H1 (cell line): ENCODE measurements around the gene LAIR1. TPM values are rescaled to one million over a fixed set of nuclear protein-coding genes. Genes with fewer than 3 reads are reported as not detected.

Experiments
- CTCF ChIA-PET: fragments of 300-600 bp; sonication (Branson Sonifier 250); formaldehyde crosslinking; loops from one replicate; lab custom pipeline; 2021; ENCODE audit not compliant: partially characterized antibody; lab: Charles Lee
- POLR2A ChIA-PET: fragments of 300-600 bp; sonication (Branson Sonifier 250); formaldehyde crosslinking; loops from one replicate; lab custom pipeline; 2021; ENCODE audit warnings: inconsistent platforms; ENCODE audit not compliant: partially characterized antibody; lab: Charles Lee
- DNase-seq, 2 experiments: peaks; one replicate each; pipeline versions ENCODE4 v3.0.0 to v3.0.0-alpha.2; 2010 to 2022; ENCODE audit warnings: low spot score in 2 of 2, low read depth in 1 of 2, mixed read lengths in 1 of 2
- FAIRE-seq: peaks from 2 replicates; lab custom pipeline; 2011; peaks lifted over from hg19 to GRCh38; lab: Jason Lieb, UNC
- H2AFZ ChIP-seq: 2 replicates; pipeline ENCODE4 v1.8.1; 2012; ENCODE audit warnings: low read length, inconsistent platforms
- H2AK5ac ChIP-seq: 2 replicates; pipeline ENCODE4 v1.6.1; 2013; ENCODE audit warnings: low read depth, low read length
- H2BK120ac ChIP-seq: replicated peaks from 2 replicates; pipeline ENCODE3; 2013; ENCODE audit warnings: low read depth, low read length, inconsistent platforms
- H2BK12ac ChIP-seq: 2 replicates; pipeline ENCODE4 v1.6.1; 2013; ENCODE audit warnings: low read depth, low read length
- H2BK15ac ChIP-seq: 2 replicates; pipeline ENCODE4 v1.6.1; 2013; ENCODE audit warnings: low read length
- H2BK20ac ChIP-seq: 2 replicates; pipeline ENCODE4 v1.6.1; 2013; ENCODE audit warnings: low read length
- H2BK5ac ChIP-seq: 2 replicates; pipeline ENCODE4 v1.6.1; 2013; ENCODE audit warnings: low read depth, low read length
- H3K14ac ChIP-seq: 2 replicates; pipeline ENCODE4 v1.6.1; 2013; ENCODE audit warnings: inconsistent platforms; ENCODE audit not compliant: insufficient read length
- H3K18ac ChIP-seq: 2 replicates; pipeline ENCODE4 v1.6.1; 2013; ENCODE audit warnings: low read length; ENCODE audit errors: extremely low read depth
- H3K23ac ChIP-seq: 2 replicates; pipeline ENCODE4 v1.6.1; 2013; ENCODE audit warnings: inconsistent platforms; ENCODE audit not compliant: insufficient read length
- H3K23me2 ChIP-seq: 2 replicates; pipeline ENCODE4 v1.6.1; 2013; ENCODE audit warnings: low read depth, low read length
- H3K27ac ChIP-seq: 2 replicates; pipeline ENCODE4 v1.6.1; 2011; ENCODE audit warnings: low read depth, low read length, inconsistent platforms
- H3K27me3 ChIP-seq, 4 experiments: replicated peaks in 1 of 4; 1 replicate in 1 of 4; 2 replicates in 3 of 4; pipeline versions ENCODE4 v1.6.1 to v1.8.1; 2011 to 2013; ENCODE audit warnings: low read length in 3 of 4, mild to moderate bottlenecking in 3 of 4, inconsistent platforms in 2 of 4, mixed read lengths in 2 of 4, moderate library complexity in 1 of 4; ENCODE audit not compliant: control insufficient read depth in 3 of 4, insufficient read depth in 3 of 4; ENCODE audit errors: extremely low read depth in 1 of 4
- H3K36me3 ChIP-seq, 4 experiments: 2 replicates each; pipeline versions ENCODE4 v1.6.1 to v1.8.1; 2011 to 2013; ENCODE audit warnings: mild to moderate bottlenecking in 4 of 4, low read length in 3 of 4, moderate library complexity in 2 of 4, control low read depth in 1 of 4, inconsistent platforms in 1 of 4; ENCODE audit not compliant: insufficient read depth in 4 of 4, control insufficient read depth in 2 of 4
- H3K4ac ChIP-seq: replicated peaks from 2 replicates; pipeline ENCODE3; 2013; ENCODE audit warnings: low read length, low read depth, mixed read lengths, inconsistent platforms; ENCODE audit not compliant: insufficient read length
- H3K4me1 ChIP-seq, 4 experiments: replicated peaks in 1 of 4; 1 replicate in 1 of 4; 2 replicates in 3 of 4; pipeline versions ENCODE4 v1.6.1 to v1.8.1; 2011 to 2013; ENCODE audit warnings: low read length in 3 of 4, inconsistent platforms in 2 of 4, mixed read lengths in 1 of 4; ENCODE audit not compliant: insufficient read depth in 4 of 4, control insufficient read depth in 3 of 4
- H3K4me2 ChIP-seq, 2 experiments: 2 replicates each; pipeline versions ENCODE4 v1.6.1 to v1.8.1; 2011 to 2013; ENCODE audit warnings: low read depth in 2 of 2, low read length in 2 of 2, control low read depth in 1 of 2, inconsistent platforms in 1 of 2, mild to moderate bottlenecking in 1 of 2; ENCODE audit not compliant: insufficient read depth in 1 of 2
- H3K4me3 ChIP-seq, 4 experiments: fragments of 200-600, 300-600 bp in 1 of 4; sonication (generic), shearing (Covaris generic), sonication (Bioruptor Twin) in 1 of 4; 2 replicates each; pipeline versions ENCODE4 v1.5.1 to v1.8.1; 2011 to 2016; ENCODE audit warnings: low read length in 4 of 4, low read depth in 3 of 4, control low read depth in 2 of 4, inconsistent platforms in 2 of 4, mild to moderate bottlenecking in 2 of 4, mixed read lengths in 1 of 4, moderate library complexity in 1 of 4; ENCODE audit not compliant: insufficient read depth in 2 of 4; ENCODE audit errors: extremely low read depth in 1 of 4
- H3K56ac ChIP-seq: replicated peaks from 2 replicates; pipeline ENCODE3; 2013; ENCODE audit warnings: low read depth, mild to moderate bottlenecking, mixed read lengths, low read length, inconsistent platforms; ENCODE audit not compliant: insufficient read length
- H3K79me1 ChIP-seq: 2 replicates; pipeline ENCODE4 v1.6.1; 2013; ENCODE audit warnings: low read depth, low read length, control low read depth
- H3K79me2 ChIP-seq, 2 experiments: 2 replicates each; pipeline versions ENCODE4 v1.6.1 to v1.8.1; 2012 to 2013; ENCODE audit warnings: low read length in 2 of 2, mild to moderate bottlenecking in 2 of 2, inconsistent platforms in 1 of 2; ENCODE audit not compliant: insufficient read depth in 2 of 2, control insufficient read depth in 1 of 2
- H3K9ac ChIP-seq, 4 experiments: replicated peaks in 1 of 4; 1 replicate in 1 of 4; 2 replicates in 3 of 4; pipeline versions ENCODE4 v1.6.1 to v1.8.1; 2011 to 2013; ENCODE audit warnings: low read depth in 3 of 4, low read length in 3 of 4, control low read depth in 2 of 4, mild to moderate bottlenecking in 2 of 4, moderate library complexity in 2 of 4, inconsistent platforms in 1 of 4; ENCODE audit errors: extremely low read depth in 1 of 4
- H3K9me3 ChIP-seq, 2 experiments: 2 replicates each; pipeline versions ENCODE4 v1.6.1 to v1.8.1; 2012 to 2013; ENCODE audit warnings: mild to moderate bottlenecking in 2 of 2, moderate library complexity in 2 of 2, control low read depth in 1 of 2, inconsistent platforms in 1 of 2, low read depth in 1 of 2, low read length in 1 of 2, mixed read lengths in 1 of 2; ENCODE audit not compliant: insufficient read depth in 2 of 2
- H4K20me1 ChIP-seq, 2 experiments: replicated peaks in 1 of 2; 2 replicates each; pipeline versions ENCODE3 to v1.8.1; 2011 to 2013; ENCODE audit warnings: inconsistent platforms in 2 of 2, low read length in 2 of 2, mild to moderate bottlenecking in 1 of 2; ENCODE audit not compliant: insufficient read depth in 2 of 2, control insufficient read depth in 1 of 2
- H4K5ac ChIP-seq: 2 replicates; pipeline ENCODE4 v1.6.1; 2013; ENCODE audit warnings: low read length, low read depth, mixed read lengths, inconsistent platforms; ENCODE audit not compliant: insufficient read length
- H4K8ac ChIP-seq: 2 replicates; pipeline ENCODE4 v1.8.0; 2013; ENCODE audit warnings: mild to moderate bottlenecking, moderate library complexity, low read length, inconsistent platforms; ENCODE audit not compliant: insufficient read depth; ENCODE audit errors: extremely low read depth
- H4K91ac ChIP-seq: replicated peaks from 2 replicates; pipeline ENCODE3; 2013; ENCODE audit warnings: low read length, mixed read lengths, inconsistent platforms; ENCODE audit not compliant: insufficient read length
- SIX5 ChIP-seq: IDR thresholded peaks from 2 replicates; pipeline ENCODE4 v1.6.1; 2011; ENCODE audit warnings: mild to moderate bottlenecking, low read depth, low read length
- TEAD4 ChIP-seq: IDR thresholded peaks from 2 replicates; pipeline ENCODE4 v1.6.1; 2012; ENCODE audit warnings: low read depth, low read length, inconsistent platforms, mixed read lengths
- WGBS, 2 experiments: shearing (Covaris generic) in 1 of 2; methylation state at CpG; one replicate each; pipeline versions ENCODE4 v1.1.6 to v1.1.7; 2013 to 2015; ENCODE audit warnings: low lambda C conversion rate in 2 of 2, mixed read lengths in 2 of 2, inconsistent platforms in 1 of 2, low coverage in 1 of 2, missing lambda C conversion rate in 1 of 2; ENCODE audit not compliant: insufficient replicate concordance in 2 of 2, insufficient coverage in 1 of 2, insufficient read length in 1 of 2; ENCODE audit errors: extremely low coverage in 1 of 2, missing lambda C conversion rate in 1 of 2; 5-methylcytosine and 5-hydroxymethylcytosine counted together
- polyA plus RNA-seq, 7 experiments: library from polyadenylated mRNA; depleted of rRNA in 3 of 7; stranded (reverse) in 5 of 7; unstranded in 2 of 7; fragments of >200 nt in 5 of 7; fragments of 200-250 nt in 2 of 7; gene quantifications; 1 replicate in 5 of 7; 2 replicates in 1 of 7; 4 replicates in 1 of 7; pipeline versions ENCODE4 v1.2.1 to v1.2.3, GENCODE V29; 2011 to 2013; ENCODE audit warnings: missing spikeins in 2 of 7, mixed read lengths in 2 of 7
- total RNA-seq: library from RNA; stranded (reverse); fragmentation: NEBNext Ultra II Directional; extraction: Animal tissue kit (Norgen Biotek cat#: 25700); gene quantifications from 2 replicates; pipeline ENCODE4 v1.2.1, GENCODE V29; 2021
- TF ChIP-seq, protein P1 (sequence below), 3 experiments: IDR thresholded peaks; 1 replicate in 2 of 3; 2 replicates in 1 of 3; pipeline versions ENCODE4 v1.5.1 to v1.6.1; 2011; ENCODE audit warnings: low read length in 3 of 3, mild to moderate bottlenecking in 3 of 3, inconsistent platforms in 2 of 3, low read depth in 1 of 3, moderate library complexity in 1 of 3; ENCODE audit not compliant: insufficient read depth in 1 of 3; ENCODE audit errors: control extremely low read depth in 1 of 3

The LAIR1 gene
- total and polyA plus RNA-seq, 2 of the 8 experiments (the other 6 are each of a cell fraction or from before 2014, with no cell fraction given), result 0.18 TPM; not detected in 1

DNA sequence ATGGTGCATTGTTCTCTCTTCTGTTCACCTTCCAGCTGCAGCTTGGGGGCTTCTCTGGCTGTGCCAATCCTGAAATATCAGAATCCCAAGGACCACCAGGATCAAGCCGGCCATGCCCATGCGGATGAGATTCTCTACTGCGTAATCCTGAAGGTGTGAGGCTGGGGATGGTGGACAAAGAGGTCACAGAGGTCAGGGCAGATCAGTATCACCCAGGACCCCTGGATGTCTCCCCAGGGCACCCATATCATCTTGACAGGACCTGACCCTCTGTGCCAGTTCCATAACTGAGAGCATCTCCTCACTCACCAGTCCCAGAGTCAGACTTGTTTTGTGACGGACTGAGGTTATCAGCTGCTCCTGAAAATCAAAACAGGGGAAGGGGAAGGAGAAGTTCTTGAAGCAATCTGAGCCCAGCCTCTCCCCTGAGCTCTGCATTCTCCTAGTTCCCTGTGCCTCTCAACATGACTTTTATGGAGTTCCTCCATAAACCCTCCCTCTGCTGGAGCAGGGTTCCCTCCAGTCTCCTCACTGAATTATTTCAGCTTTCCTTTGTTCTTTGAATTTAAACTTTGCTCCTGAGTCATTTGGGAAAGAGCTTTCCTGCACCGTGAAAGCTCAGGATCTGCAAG is 57.2 kb downstream of the LAIR1 start:
- Histone ChIP-seq H3K27me3 (no peaks in the 10 kb centered on the region), H4K20me1 (peaks cover 0 to 1% of the 10 kb centered on the region in 2 experiments), H2BK12ac (no peak overlapping the region), H2BK15ac (no peak overlapping the region), H4K91ac (no peak overlapping the region), H2BK120ac (no peak overlapping the region), H4K5ac (no peak overlapping the region), H4K8ac (no peak overlapping the region), H3K4me3 (no peak overlapping the region), H3K9me3 (no peaks in the 10 kb centered on the region; a peak in 1 of 4 replicates), H3K9ac (no peak overlapping the region), H3K23ac (no peak overlapping the region), H2AFZ (no peak overlapping the region), H2AK5ac (no peak overlapping the region), H3K14ac (no peak overlapping the region), H3K4me1 (no peaks in the 10 kb centered on the region), H3K79me2 (no peaks in the 10 kb centered on the region), H2BK5ac (no peak overlapping the region), H3K18ac (no peak overlapping the region), H3K4ac (no peak overlapping the region), H3K27ac (no peak overlapping the region), H2BK20ac (no peak overlapping the region), H3K56ac (no peak overlapping the region), H3K23me2 (no peaks in the 10 kb centered on the region), H3K4me2 (no peak overlapping the region), H3K36me3 (no peaks in the 10 kb centered on the region), H3K79me1 (no peaks in the 10 kb centered on the region)
- 92% methylated on average over 5 of the region's 5 CpGs; no CpG with 5 or more reads in 1 of the 2 experiments for WGBS, 2 experiments
- TF ChIP-seq SIX5 (no peak), TEAD4 (no peak)
- TF ChIP-seq, protein P1, sequence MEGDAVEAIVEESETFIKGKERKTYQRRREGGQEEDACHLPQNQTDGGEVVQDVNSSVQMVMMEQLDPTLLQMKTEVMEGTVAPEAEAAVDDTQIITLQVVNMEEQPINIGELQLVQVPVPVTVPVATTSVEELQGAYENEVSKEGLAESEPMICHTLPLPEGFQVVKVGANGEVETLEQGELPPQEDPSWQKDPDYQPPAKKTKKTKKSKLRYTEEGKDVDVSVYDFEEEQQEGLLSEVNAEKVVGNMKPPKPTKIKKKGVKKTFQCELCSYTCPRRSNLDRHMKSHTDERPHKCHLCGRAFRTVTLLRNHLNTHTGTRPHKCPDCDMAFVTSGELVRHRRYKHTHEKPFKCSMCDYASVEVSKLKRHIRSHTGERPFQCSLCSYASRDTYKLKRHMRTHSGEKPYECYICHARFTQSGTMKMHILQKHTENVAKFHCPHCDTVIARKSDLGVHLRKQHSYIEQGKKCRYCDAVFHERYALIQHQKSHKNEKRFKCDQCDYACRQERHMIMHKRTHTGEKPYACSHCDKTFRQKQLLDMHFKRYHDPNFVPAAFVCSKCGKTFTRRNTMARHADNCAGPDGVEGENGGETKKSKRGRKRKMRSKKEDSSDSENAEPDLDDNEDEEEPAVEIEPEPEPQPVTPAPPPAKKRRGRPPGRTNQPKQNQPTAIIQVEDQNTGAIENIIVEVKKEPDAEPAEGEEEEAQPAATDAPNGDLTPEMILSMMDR (IDR thresholded peaks at IDR 0.05; ENCODE audit: control extremely low read depth in 1 of 3, insufficient read depth in 1 of 3, low read depth in 1 of 3, low read length in 3 of 3), result no peak
- CTCF ChIA-PET, result interaction anchor here (0.8 to 1.1 kb wide), 6 partner anchors 9 to 81 kb away, joined by 3 to 4 read pairs (median 3); no protein-coding TSS in a partner anchor
- no peak for FAIRE-seq
- POLR2A ChIA-PET, result interaction anchor here (0.9 kb wide), 2 partner anchors 9 to 107 kb away, joined by 3 to 4 read pairs; partner anchors contain the start of gene RPS9
- no peak for DNase-seq
